Body of pancreas (tissue), 4 donors: ENCODE data around the gene TPD52L1.

Experiments used
- POLR2A ChIP-seq, 3 donors: fragments of 450-650 bp; IDR thresholded peaks; one replicate each; pipeline ENCODE4 v1.6.1; 2016; ENCODE audit warnings: antibody characterized with exemption in 3 of 3, mild to moderate bottlenecking in 2 of 3
- TF ChIP-seq, protein P1 (sequence below), 7 experiments: fragments of 450-650 bp in 4 of 7; fragments of 200-600 bp in 3 of 7; sonication (generic) in 3 of 7; IDR thresholded peaks; one replicate each; pipeline ENCODE4 v1.5.1; 2016 to 2019; ENCODE audit warnings: antibody characterized with exemption in 7 of 7

DNA sequence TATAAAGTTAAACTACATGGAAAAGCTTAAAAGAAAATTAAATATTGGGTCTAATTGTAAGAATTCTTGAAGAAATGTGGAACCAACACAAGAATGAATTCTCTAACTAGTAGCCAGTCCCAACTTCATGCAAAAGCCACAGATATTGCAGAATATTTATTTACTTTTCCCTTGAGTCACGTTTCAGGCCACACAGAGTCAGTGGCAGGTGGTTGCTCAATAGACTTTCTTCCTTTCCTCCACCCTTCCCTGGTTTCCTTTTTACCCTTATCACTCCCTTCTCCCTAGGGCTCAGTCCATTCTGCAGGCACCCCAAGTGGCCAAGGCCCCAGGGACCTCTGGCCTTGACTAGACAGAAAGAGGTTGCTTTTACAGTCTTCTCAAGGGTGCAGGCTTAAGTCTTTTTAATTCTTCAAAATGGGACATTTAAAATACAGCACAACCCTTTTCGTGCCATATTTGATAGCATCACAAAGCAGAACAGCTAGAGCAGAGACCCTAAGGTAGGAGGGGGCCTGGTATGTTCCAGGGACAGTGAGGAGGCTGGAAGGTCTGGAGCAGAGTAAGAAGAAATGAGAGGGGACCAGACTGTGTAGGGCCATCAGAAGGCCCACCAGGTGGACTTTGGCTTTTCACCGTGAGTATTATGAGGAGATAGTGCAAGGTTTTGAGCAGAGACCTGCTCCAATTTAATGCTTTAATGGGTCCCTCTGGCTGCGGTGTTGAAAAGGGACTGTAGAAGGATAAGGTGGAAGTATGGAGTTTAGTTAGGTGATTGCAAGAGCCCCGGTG lies 83.2 kb downstream of the TPD52L1 start:
- TF ChIP-seq, protein P1, sequence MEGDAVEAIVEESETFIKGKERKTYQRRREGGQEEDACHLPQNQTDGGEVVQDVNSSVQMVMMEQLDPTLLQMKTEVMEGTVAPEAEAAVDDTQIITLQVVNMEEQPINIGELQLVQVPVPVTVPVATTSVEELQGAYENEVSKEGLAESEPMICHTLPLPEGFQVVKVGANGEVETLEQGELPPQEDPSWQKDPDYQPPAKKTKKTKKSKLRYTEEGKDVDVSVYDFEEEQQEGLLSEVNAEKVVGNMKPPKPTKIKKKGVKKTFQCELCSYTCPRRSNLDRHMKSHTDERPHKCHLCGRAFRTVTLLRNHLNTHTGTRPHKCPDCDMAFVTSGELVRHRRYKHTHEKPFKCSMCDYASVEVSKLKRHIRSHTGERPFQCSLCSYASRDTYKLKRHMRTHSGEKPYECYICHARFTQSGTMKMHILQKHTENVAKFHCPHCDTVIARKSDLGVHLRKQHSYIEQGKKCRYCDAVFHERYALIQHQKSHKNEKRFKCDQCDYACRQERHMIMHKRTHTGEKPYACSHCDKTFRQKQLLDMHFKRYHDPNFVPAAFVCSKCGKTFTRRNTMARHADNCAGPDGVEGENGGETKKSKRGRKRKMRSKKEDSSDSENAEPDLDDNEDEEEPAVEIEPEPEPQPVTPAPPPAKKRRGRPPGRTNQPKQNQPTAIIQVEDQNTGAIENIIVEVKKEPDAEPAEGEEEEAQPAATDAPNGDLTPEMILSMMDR (IDR thresholded peaks at IDR 0.05): no peak
- TF ChIP-seq POLR2A (IDR thresholded peaks at IDR 0.05): no peak
